ENCODE measurements around the gene CNBD2.
A peak's percentile ranks its signal among the peaks of the same experiment; 100 is the strongest.

CNBD2 gene

GRCh38 chr20:36061754-36062153 is 93.4 kb downstream of the CNBD2 start:
- TF ChIP-seq, protein P1, sequence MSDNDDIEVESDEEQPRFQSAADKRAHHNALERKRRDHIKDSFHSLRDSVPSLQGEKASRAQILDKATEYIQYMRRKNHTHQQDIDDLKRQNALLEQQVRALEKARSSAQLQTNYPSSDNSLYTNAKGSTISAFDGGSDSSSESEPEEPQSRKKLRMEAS (IDR thresholded peaks at IDR 0.05) = no peak
- TF ChIP-seq FOXM1 (IDR thresholded peaks at IDR 0.05; ENCODE audit: borderline replicate concordance, low read depth) (no peak), TAF1 (IDR thresholded peaks at IDR 0.05; ENCODE audit: low read depth) (no peak), REST (IDR thresholded peaks at IDR 0.05; ENCODE audit: low read depth) (no peak), NFIC (IDR thresholded peaks at IDR 0.05) (no peak), CREB1 (IDR thresholded peaks at IDR 0.05; ENCODE audit: low read depth) (no peak)

DNA sequence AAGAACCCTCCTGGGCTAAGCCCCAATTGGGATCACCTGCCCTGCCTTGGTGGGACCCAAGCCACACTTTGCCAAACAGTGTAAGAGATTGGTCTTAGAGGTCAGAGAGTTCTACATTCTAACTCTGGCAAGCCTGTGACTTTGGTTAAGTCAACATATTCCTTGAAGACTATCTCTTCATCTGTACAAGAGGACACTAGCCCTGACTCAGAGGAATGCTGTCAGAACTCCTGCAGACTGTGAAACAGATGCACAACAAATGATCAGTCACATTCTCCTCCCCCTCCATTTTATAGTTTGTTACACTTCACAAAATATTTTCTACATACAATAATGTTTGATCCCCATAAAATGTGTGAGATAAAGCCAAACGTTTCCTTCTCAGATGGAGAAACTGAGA is 94.4 kb downstream of the CNBD2 start:
- TF ChIP-seq EP300 (IDR thresholded peaks at IDR 0.05; ENCODE audit: borderline replicate concordance) (no peak), EGR1 (IDR thresholded peaks at IDR 0.05) (no peak), YY1 (IDR thresholded peaks at IDR 0.05; ENCODE audit: low read depth) (no peak), TCF12 (IDR thresholded peaks at IDR 0.05; ENCODE audit: low read depth) (no peak), TEAD4 (IDR thresholded peaks at IDR 0.05) (no peak), TAF1 (IDR thresholded peaks at IDR 0.05; ENCODE audit: low read depth) (no peak), NFIC (IDR thresholded peaks at IDR 0.05) (no peak), CEBPB (IDR thresholded peaks at IDR 0.05) (no peak), ZBTB7A (IDR thresholded peaks at IDR 0.05; ENCODE audit: low read depth) (no peak), REST (IDR thresholded peaks at IDR 0.05; ENCODE audit: low read depth) (no peak), CREB1 (IDR thresholded peaks at IDR 0.05; ENCODE audit: low read depth) (no peak), FOXM1 (IDR thresholded peaks at IDR 0.05; ENCODE audit: borderline replicate concordance, low read depth) (no peak), RAD21 (IDR thresholded peaks at IDR 0.05; ENCODE audit: low read depth) (no peak)
- TF ChIP-seq, protein P2, sequence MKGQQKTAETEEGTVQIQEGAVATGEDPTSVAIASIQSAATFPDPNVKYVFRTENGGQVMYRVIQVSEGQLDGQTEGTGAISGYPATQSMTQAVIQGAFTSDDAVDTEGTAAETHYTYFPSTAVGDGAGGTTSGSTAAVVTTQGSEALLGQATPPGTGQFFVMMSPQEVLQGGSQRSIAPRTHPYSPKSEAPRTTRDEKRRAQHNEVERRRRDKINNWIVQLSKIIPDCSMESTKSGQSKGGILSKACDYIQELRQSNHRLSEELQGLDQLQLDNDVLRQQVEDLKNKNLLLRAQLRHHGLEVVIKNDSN (IDR thresholded peaks at IDR 0.05) = no peak
- TF ChIP-seq, protein P1 (IDR thresholded peaks at IDR 0.05) = no peak

- TF ChIP-seq TCF12 (IDR thresholded peaks at IDR 0.05; ENCODE audit: low read depth) (no peak), FOXM1 (IDR thresholded peaks at IDR 0.05; ENCODE audit: borderline replicate concordance, low read depth) (no peak), ZBTB7A (IDR thresholded peaks at IDR 0.05; ENCODE audit: low read depth) (no peak), RAD21 (IDR thresholded peaks at IDR 0.05; ENCODE audit: low read depth) (no peak), TEAD4 (IDR thresholded peaks at IDR 0.05) (no peak), NFIC (IDR thresholded peaks at IDR 0.05) (no peak)
- TF ChIP-seq, protein P1 (IDR thresholded peaks at IDR 0.05) = no peak; the same call in 1 of the 2 replicates
- TF ChIP-seq, protein P2 (IDR thresholded peaks at IDR 0.05) = no peak
These were observed 95.7 kb downstream of the CNBD2 start for GRCh38 chr20:36063916-36064657.

GRCh38 chr20:36064658-36065426 is 96.5 kb downstream of the CNBD2 start:
- no peak for TF ChIP-seq EP300 (IDR thresholded peaks at IDR 0.05; ENCODE audit: borderline replicate concordance)
- TF ChIP-seq REST (IDR thresholded peaks at IDR 0.05; ENCODE audit: low read depth) = no peak
- peak; percentile 58; the same call in 1 of the 2 replicates for TF ChIP-seq ZBTB7A (IDR thresholded peaks at IDR 0.05; ENCODE audit: low read depth)
- TF ChIP-seq CREB1 (IDR thresholded peaks at IDR 0.05; ENCODE audit: low read depth) = no peak
- TF ChIP-seq RAD21 (IDR thresholded peaks at IDR 0.05; ENCODE audit: low read depth) = peak; percentile 28; the same call in 1 of the 2 replicates
- TF ChIP-seq, protein P2 (IDR thresholded peaks at IDR 0.05) = peak; percentile 15; the same call in 1 of the 2 replicates
- no peak for TF ChIP-seq FOXM1 (IDR thresholded peaks at IDR 0.05; ENCODE audit: borderline replicate concordance, low read depth)
- peak; percentile 59 for TF ChIP-seq TAF1 (IDR thresholded peaks at IDR 0.05; ENCODE audit: low read depth)
- peak; percentile 10; the same call in 1 of the 2 replicates for TF ChIP-seq NFIC (IDR thresholded peaks at IDR 0.05)
- no peak for TF ChIP-seq EGR1 (IDR thresholded peaks at IDR 0.05)
- TF ChIP-seq, protein P1 (IDR thresholded peaks at IDR 0.05) = peak; percentile 45
- peak; percentile 53; the same call in 1 of the 2 replicates for TF ChIP-seq TCF12 (IDR thresholded peaks at IDR 0.05; ENCODE audit: low read depth)
- no peak for TF ChIP-seq CEBPB (IDR thresholded peaks at IDR 0.05)
- no peak for TF ChIP-seq TEAD4 (IDR thresholded peaks at IDR 0.05)
- peak; percentile 43; the same call in 1 of the 2 replicates for TF ChIP-seq YY1 (IDR thresholded peaks at IDR 0.05; ENCODE audit: low read depth)

Data from Ishikawa (cell line).